K562 (cell line): ENCODE results near the gene UNKL. TPM values are rescaled to one million over a fixed set of nuclear protein-coding genes. Genes with fewer than 3 reads are reported as not detected.
A peak's percentile ranks its signal among the peaks of the same experiment; 100 is the strongest.

Experiments used
- ATAC-seq: fragments of 200-7000 bp; cut with Tn5 transposase; 3 replicates; pipeline ENCODE4 v1.9.1; 2020; ENCODE audit warnings: moderate library complexity
- BruUV-seq: library from RNA; stranded (reverse); fragments of 400-500 nt; replicated peaks from 2 replicates; lab custom pipeline; 2021; lab: Mats Ljungman, UMichigan
- CTCF ChIA-PET: fragments of 300-600 bp; formaldehyde crosslinking; extraction: SDS; loops from one replicate; lab custom pipeline; 2021; ENCODE audit warnings: low intra/inter-chr PET ratio; lab: Yijun Ruan, JAX
- POLR2A ChIA-PET: fragments of 300-600, 350-650 bp; sonication (Branson Sonifier 250); formaldehyde crosslinking; extraction: SDS; loops from one replicate; lab custom pipeline; 2021; ENCODE audit warnings: antibody characterized with exemption, inconsistent platforms; lab: Yijun Ruan, JAX
- DNase-seq, 4 experiments: peaks; one replicate each; pipeline versions ENCODE4 v3.0.0 to v3.0.0-alpha.2; 2011 to 2018; ENCODE audit warnings: low spot score in 3 of 4, mixed read lengths in 3 of 4; ENCODE audit errors: extremely low read depth in 1 of 4
- FAIRE-seq: peaks from 2 replicates; lab custom pipeline; 2011; peaks lifted over from hg19 to GRCh38; lab: Jason Lieb, UNC
- H2AFZ ChIP-seq: 2 replicates; pipeline ENCODE4 v1.6.0; 2011; ENCODE audit warnings: low read depth, low read length, control low read depth, inconsistent platforms
- H3K27ac ChIP-seq: fragments of 200-600 bp; 3 replicates; pipeline ENCODE4 v1.8.0; 2011; ENCODE audit warnings: low read depth, mild to moderate bottlenecking, control low read depth, inconsistent platforms, low read length, moderate library complexity, mixed read lengths; ENCODE audit errors: extremely low read depth
- H3K27me3 ChIP-seq, 2 experiments: fragments of 300-600 bp in 1 of 2; 2 replicates in 1 of 2; 3 replicates in 1 of 2; pipeline versions ENCODE4 v1.6.0 to v1.8.0; 2011; ENCODE audit warnings: inconsistent platforms in 2 of 2, low read length in 2 of 2, mild to moderate bottlenecking in 1 of 2, mixed read lengths in 1 of 2, moderate library complexity in 1 of 2; ENCODE audit not compliant: control insufficient read depth in 2 of 2, insufficient read depth in 2 of 2
- H3K36me3 ChIP-seq: fragments of 300-600 bp; 3 replicates; pipeline ENCODE4 v1.8.0; 2011; ENCODE audit warnings: mild to moderate bottlenecking, low read length, inconsistent platforms; ENCODE audit not compliant: control insufficient read depth, insufficient read depth
- H3K4me1 ChIP-seq, 2 experiments: fragments of 200-600 bp in 1 of 2; replicated peaks in 1 of 2; 2 replicates in 1 of 2; 3 replicates in 1 of 2; pipeline versions ENCODE4 v1.5.1 to v1.8.0; 2011; ENCODE audit warnings: inconsistent platforms in 2 of 2, low read length in 2 of 2, mild to moderate bottlenecking in 1 of 2, mixed read lengths in 1 of 2, moderate library complexity in 1 of 2; ENCODE audit not compliant: control insufficient read depth in 2 of 2, insufficient read depth in 2 of 2
- H3K4me2 ChIP-seq: 2 replicates; pipeline ENCODE4 v1.6.1; 2011; ENCODE audit warnings: low read length, control low read depth, inconsistent platforms, mixed read lengths; ENCODE audit not compliant: insufficient read depth
- H3K4me3 ChIP-seq: fragments of 200-600 bp; sonication (generic), shearing (Covaris generic); 2 replicates; pipeline ENCODE4 v1.5.1; 2016; ENCODE audit warnings: control low read depth, inconsistent platforms
- H3K79me2 ChIP-seq: fragments of 200-600 bp; 3 replicates; pipeline ENCODE4 v1.8.0; 2011; ENCODE audit warnings: low read length, inconsistent platforms; ENCODE audit not compliant: control insufficient read depth, insufficient read depth
- H3K9ac ChIP-seq, 2 experiments: 2 replicates each; pipeline versions ENCODE4 v1.6.0 to v1.6.1; 2011; ENCODE audit warnings: low read depth in 2 of 2, low read length in 2 of 2, control low read depth in 1 of 2, inconsistent platforms in 1 of 2, mild to moderate bottlenecking in 1 of 2, mixed read lengths in 1 of 2; ENCODE audit not compliant: insufficient read depth in 1 of 2
- H3K9me1 ChIP-seq: one replicate; pipeline ENCODE4 v1.6.0; 2011; ENCODE audit warnings: inconsistent platforms, mild to moderate bottlenecking, low read length, moderate library complexity; ENCODE audit not compliant: control insufficient read depth, insufficient read depth
- H3K9me3 ChIP-seq: replicated peaks from 2 replicates; pipeline ENCODE4 v1.5.1; 2011; ENCODE audit warnings: low read depth, low read length, inconsistent platforms; ENCODE audit not compliant: control insufficient read depth, insufficient read depth
- H4K20me1 ChIP-seq: replicated peaks from 2 replicates; pipeline ENCODE4 v1.6.1; 2011; ENCODE audit warnings: low read length, inconsistent platforms, mixed read lengths; ENCODE audit not compliant: control insufficient read depth, insufficient read depth
- CBFA2T3 ChIP-seq: fragments of 450-650 bp; IDR thresholded peaks from 2 replicates; pipeline ENCODE4 v1.6.1; 2017
- E2F5 ChIP-seq: sonication (generic); formaldehyde crosslinking; IDR thresholded peaks from 2 replicates; pipeline ENCODE4 v1.8.0; 2022; ENCODE audit warnings: mild to moderate bottlenecking, missing genetic modification reagents
- GTF2F1 ChIP-seq: IDR thresholded peaks from 2 replicates; pipeline ENCODE4 v1.6.1; 2011; ENCODE audit warnings: low read depth, low read length, improper control_type of control experiment
- IRF2 ChIP-seq: sonication (generic); formaldehyde crosslinking; IDR thresholded peaks from 2 replicates; pipeline ENCODE4 v1.8.1; 2022; ENCODE audit warnings: mild to moderate bottlenecking, missing genetic modification reagents
- KDM2B ChIP-seq: fragments of 250-450 bp; sonication (Bioruptor Pico); IDR thresholded peaks from 2 replicates; pipeline ENCODE4 v1.8.0; 2021; ENCODE audit warnings: mild to moderate bottlenecking, moderate library complexity
- MCM3 ChIP-seq: fragments of 450-650 bp; IDR thresholded peaks from 2 replicates; pipeline ENCODE4 v1.6.1; 2016
- MCM7 ChIP-seq, 2 experiments: fragments of 450-650 bp; IDR thresholded peaks; 2 replicates each; pipeline ENCODE4 v1.6.1; 2016 to 2018
- NKRF ChIP-seq: fragments of 450-650 bp; IDR thresholded peaks from 2 replicates; pipeline ENCODE4 v1.6.1; 2016; ENCODE audit warnings: borderline replicate concordance
- POLR2G ChIP-seq: fragments of 200-400 bp; formaldehyde crosslinking; IDR thresholded peaks from 2 replicates; pipeline ENCODE4 v1.6.1; 2017; ENCODE audit warnings: low read depth, mild to moderate bottlenecking, antibody characterized with exemption, low read length, moderate library complexity
- RFX1 ChIP-seq: fragments of 450-650 bp; IDR thresholded peaks from 2 replicates; pipeline ENCODE4 v1.6.1; 2016; ENCODE audit warnings: mild to moderate bottlenecking, moderate library complexity
- SAFB ChIP-seq: fragments of 200-400 bp; formaldehyde crosslinking; IDR thresholded peaks from 2 replicates; pipeline ENCODE4 v1.6.1; 2017; ENCODE audit warnings: low read depth, low read length, borderline replicate concordance
- SLC30A9 ChIP-seq: fragments of 250-450 bp; sonication (Bioruptor Pico); IDR thresholded peaks from 2 replicates; pipeline ENCODE4 v1.8.0; 2022; ENCODE audit warnings: mild to moderate bottlenecking, moderate library complexity
- YY1 ChIP-seq, 3 experiments: IDR thresholded peaks; 2 replicates each; pipeline ENCODE4 v1.6.1; 2011; ENCODE audit warnings: low read length in 2 of 3, mild to moderate bottlenecking in 2 of 3, moderate library complexity in 2 of 3, borderline replicate concordance in 1 of 3, control low read depth in 1 of 3, low read depth in 1 of 3; ENCODE audit not compliant: insufficient read depth in 3 of 3, insufficient replicate concordance in 2 of 3, control insufficient read depth in 1 of 3, insufficient read length in 1 of 3; ENCODE audit errors: extremely low read depth in 1 of 3
- ZBTB12 ChIP-seq: fragments of 250-450 bp; sonication (Bioruptor Pico); IDR thresholded peaks from 2 replicates; pipeline ENCODE4 v1.4.0; 2020
- ZNF133 ChIP-seq: fragments of 250-450 bp; sonication (Bioruptor Pico); IDR thresholded peaks from 2 replicates; pipeline ENCODE4 v1.4.0; 2020; ENCODE audit warnings: mild to moderate bottlenecking
- ZNF253 ChIP-seq: fragments of 250-450 bp; sonication (Bioruptor Pico); conservative IDR thresholded peaks from 2 replicates; pipeline ENCODE4 v1.6.1; 2021; ENCODE audit warnings: mild to moderate bottlenecking
- ZNF316 ChIP-seq: fragments of 450-650 bp; IDR thresholded peaks from 2 replicates; pipeline ENCODE4 v1.6.1; 2016
- ZNF449 ChIP-seq: fragments of 250-450 bp; sonication (Bioruptor Pico); IDR thresholded peaks from 2 replicates; pipeline ENCODE4 v1.8.0; 2022; ENCODE audit warnings: moderate library complexity, mild to moderate bottlenecking, inconsistent platforms
- WGBS: fragments of 100-300 bp; shearing (Covaris generic); methylation state at CpG from one replicate; pipeline ENCODE4 v1.1.6; 2016; ENCODE audit warnings: low coverage, mixed read lengths; ENCODE audit not compliant: insufficient coverage; ENCODE audit errors: missing lambda C conversion rate; 5-methylcytosine and 5-hydroxymethylcytosine counted together
- in situ Hi-C: fragments of 300-500 bp; cut with MboI; formaldehyde crosslinking; loops from 4 replicates; pipeline ENCODE4 v1.15.0; 2018; ENCODE audit warnings: inconsistent platforms, mixed read lengths
- intact Hi-C: fragments of 100-400 bp; cut with micrococcal nuclease; formaldehyde crosslinking; loops from 2 replicates; pipeline ENCODE4 v1.14.2; 2022
- polyA plus RNA-seq, 8 experiments: library from polyadenylated mRNA; depleted of rRNA in 4 of 8; stranded (reverse) in 5 of 8; unstranded in 3 of 8; fragments of >200 nt; fragmentation: Nextera tagmentation in 2 of 8; fragmentation: Illumina TruSeq in 1 of 8; extraction: Ambion mirVana in 2 of 8; extraction: Trizol in 1 of 8; gene quantifications; 2 replicates each; pipeline versions ENCODE4 v1.2.1 to v1.2.3, GENCODE V29; 2011 to 2014; ENCODE audit warnings: inconsistent platforms in 1 of 8, missing spikeins in 1 of 8
- total RNA-seq, 7 experiments: library from RNA; depleted of rRNA in 6 of 7; stranded (reverse); fragments of >200 nt in 6 of 7; fragmentation: Illumina TruSeq in 2 of 7; extraction: Trizol in 2 of 7; gene quantifications; 2 replicates each; pipeline versions ENCODE4 v1.2.1 to v1.2.3, GENCODE V29; 2011 to 2021; ENCODE audit warnings: low replicate concordance in 1 of 7

The UNKL gene
- total and polyA plus RNA-seq, 9 of the 15 experiments (the other 6 are each of a cell fraction or from before 2014, with no cell fraction given) = 0.37 to 30.2 (median 5.1) TPM

- TF ChIP-seq YY1 (IDR thresholded peaks at IDR 0.05; ENCODE audit: borderline replicate concordance in 1 of 3, control insufficient read depth in 1 of 3, extremely low read depth in 1 of 3, insufficient read depth in 3 of 3, insufficient read length in 1 of 3, insufficient replicate concordance in 2 of 3, low read depth in 1 of 3, low read length in 2 of 3) (no peak), ZNF316 (no peak), IRF2 (CRISPR knock-in tag) (no peak), MCM7 (IDR thresholded peaks at IDR 0.05) (no peak), ZBTB12 (CRISPR knock-in tag) (no peak), ZNF253 (CRISPR knock-in tag) (no peak), ZNF449 (CRISPR knock-in tag) (no peak), RFX1 (no peak), GTF2F1 (no peak)
- TF ChIP-seq, all 486 proteins: peak for 0
These were observed 19.3 kb upstream of the UNKL start (continued) for GRCh38 chr16:1433756-1434155.

- no peaks in the 10 kb centered on the region for H3K36me3 ChIP-seq
- no peak for ATAC-seq
- no peak overlapping the region for H3K9ac ChIP-seq
- in situ Hi-C loops (no loop called here), intact Hi-C loops (no loop called here)
- peaks cover 0 to 94% of the 10 kb centered on the region in 2 experiments; a peak in 3 of 5 replicates for H3K4me1 ChIP-seq
- no peak overlapping the region for H3K4me3 ChIP-seq
- WGBS = 18% methylated on average over 8 of the region's 14 CpGs
- no peak for FAIRE-seq
- no peak for DNase-seq
- CTCF ChIA-PET = no interaction called here
- H2AFZ ChIP-seq = no peak overlapping the region
- H3K9me1 ChIP-seq = no peaks in the 10 kb centered on the region
- BruUV-seq = no TSS peak
- POLR2A ChIA-PET = interaction anchor here (0.7 to 1.2 kb wide), 4 partner anchors 8 to 17 kb away, joined by 3 to 9 read pairs (median 4); partner anchors contain the start of genes CCDC154 and UQCC4
- H3K27me3 ChIP-seq = peaks cover 0 to 15% of the 10 kb centered on the region in 2 experiments; a peak in 2 of 5 replicates
- no peaks in the 10 kb centered on the region for H3K9me3 ChIP-seq
- H3K27ac ChIP-seq = no peak overlapping the region
- H4K20me1 ChIP-seq = no peaks in the 10 kb centered on the region
- H3K4me2 ChIP-seq = no peak overlapping the region
- H3K79me2 ChIP-seq = no peaks in the 10 kb centered on the region
- TF ChIP-seq CBFA2T3 (no peak), KDM2B (CRISPR knock-in tag) (no peak), POLR2G (0 out of 2 replicates have a peak, but pooled peaks have one; percentile 13), MCM3 (no peak), SAFB (no peak), SLC30A9 (CRISPR knock-in tag) (no peak), E2F5 (no peak), ZNF133 (no peak), NKRF (no peak)
These were observed 18.7 kb upstream of the UNKL start for GRCh38 chr16:1433263-1433560.
